H7 (cell line): ENCODE data around the gene PLEKHD1. TPM values are rescaled to one million over a fixed set of nuclear protein-coding genes. Genes with fewer than 3 reads are reported as not detected.

ENCODE experiments used
- DNase-seq: peaks from one replicate; pipeline ENCODE4 v3.0.0; 2012
- H3K27me3 ChIP-seq: 2 replicates; pipeline ENCODE4 v1.6.0; 2011; ENCODE audit warnings: mild to moderate bottlenecking, low read length; ENCODE audit not compliant: control insufficient read depth, insufficient read depth
- H3K36me3 ChIP-seq: replicated peaks from 2 replicates; pipeline ENCODE4 v1.5.1; 2011; ENCODE audit warnings: low read length; ENCODE audit not compliant: control insufficient read depth, insufficient read depth
- H3K4me3 ChIP-seq: 2 replicates; pipeline ENCODE4 v1.5.1; 2011; ENCODE audit warnings: low read depth, mild to moderate bottlenecking, control low read depth, low read length, moderate library complexity; ENCODE audit not compliant: insufficient read depth
- total RNA-seq: library from RNA; depleted of rRNA; stranded (reverse); fragments of >200 nt; shearing (Covaris generic); gene quantifications from 2 replicates; pipeline ENCODE4 v1.2.3, GENCODE V29; 2014

PLEKHD1 gene
- total RNA-seq, 1 experiment from 2014 or later = 0.10 TPM

- H3K27me3 ChIP-seq = no peaks in the 10 kb centered on the region
- peak; percentile 1 for DNase-seq
- H3K4me3 ChIP-seq = no peak overlapping the region
- H3K36me3 ChIP-seq = no peaks in the 10 kb centered on the region
These were observed 34.0 kb downstream of the PLEKHD1 start for GRCh38 chr14:69518289-69519101.

DNA sequence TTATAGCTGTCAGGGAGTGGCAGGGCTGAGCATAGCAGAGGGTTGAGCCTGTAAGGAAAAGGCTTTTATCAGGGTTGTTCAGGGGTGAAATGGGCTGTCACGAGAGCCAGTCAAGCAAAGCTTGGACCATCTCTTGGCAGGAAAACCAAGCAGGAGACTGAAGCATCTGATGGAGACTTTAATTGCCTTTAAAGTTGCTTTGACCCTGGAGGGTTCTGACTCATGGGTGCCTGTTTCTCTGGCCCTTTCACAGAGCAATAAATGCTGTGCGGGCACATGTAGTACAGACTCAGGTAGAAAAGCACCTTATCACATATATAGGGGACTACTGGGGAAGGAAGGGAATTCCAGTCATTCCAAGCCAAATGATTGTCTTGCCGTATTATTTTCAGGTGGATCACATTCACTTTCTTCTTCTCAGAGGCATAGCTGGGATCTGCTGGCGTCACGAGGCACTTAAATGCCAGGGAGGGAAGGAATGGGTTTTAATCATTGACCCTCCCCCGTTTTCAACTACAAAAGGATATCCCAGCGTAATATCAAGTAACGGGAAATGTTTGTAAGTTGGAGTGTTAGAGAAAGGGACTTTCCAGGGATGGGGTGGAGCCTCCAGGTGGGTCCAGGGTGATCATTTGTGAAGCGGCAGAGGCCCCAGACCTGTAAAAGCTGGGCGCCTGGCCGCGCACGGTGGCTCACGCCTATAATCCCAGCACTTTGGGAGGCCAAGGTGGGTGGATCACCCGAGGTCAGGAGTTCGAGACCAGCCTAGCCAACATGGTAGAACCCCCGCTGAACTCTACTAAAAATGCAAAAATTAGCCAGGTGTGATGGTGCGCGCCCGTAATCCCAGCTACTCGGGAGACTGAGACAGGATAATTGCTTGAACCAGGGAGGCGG lies 34.9 kb downstream of the PLEKHD1 start:
- H3K27me3 ChIP-seq = 0 out of 2 replicates have a peak, but pooled peaks cover under 1% of the 10 kb centered on the region
- H3K4me3 ChIP-seq = no peak overlapping the region
- no peaks in the 10 kb centered on the region for H3K36me3 ChIP-seq
- DNase-seq = no peak

- H3K36me3 ChIP-seq = no peaks in the 10 kb centered on the region
- DNase-seq = no peak
- peaks cover 2% of the 10 kb centered on the region; the same call in 1 of the 2 replicates for H3K27me3 ChIP-seq
These were observed 37.5 kb downstream of the PLEKHD1 start for GRCh38 chr14:69522026-69522425.

GRCh38 chr14:69525896-69526295 lies 41.4 kb downstream of the PLEKHD1 start:
- DNase-seq = no peak
- H3K36me3 ChIP-seq = no peaks in the 10 kb centered on the region
- no peak overlapping the region for H3K4me3 ChIP-seq
- peaks cover 2% of the 10 kb centered on the region; the same call in 1 of the 2 replicates for H3K27me3 ChIP-seq

More at GRCh38 chr14:69522026-69522425, 37.5 kb downstream of the PLEKHD1 start:
- no peak overlapping the region for H3K4me3 ChIP-seq

- H3K36me3 ChIP-seq = no peaks in the 10 kb centered on the region
- DNase-seq = peak; percentile 19
These were observed 43.1 kb downstream of the PLEKHD1 start for GRCh38 chr14:69527635-69528034.

DNA sequence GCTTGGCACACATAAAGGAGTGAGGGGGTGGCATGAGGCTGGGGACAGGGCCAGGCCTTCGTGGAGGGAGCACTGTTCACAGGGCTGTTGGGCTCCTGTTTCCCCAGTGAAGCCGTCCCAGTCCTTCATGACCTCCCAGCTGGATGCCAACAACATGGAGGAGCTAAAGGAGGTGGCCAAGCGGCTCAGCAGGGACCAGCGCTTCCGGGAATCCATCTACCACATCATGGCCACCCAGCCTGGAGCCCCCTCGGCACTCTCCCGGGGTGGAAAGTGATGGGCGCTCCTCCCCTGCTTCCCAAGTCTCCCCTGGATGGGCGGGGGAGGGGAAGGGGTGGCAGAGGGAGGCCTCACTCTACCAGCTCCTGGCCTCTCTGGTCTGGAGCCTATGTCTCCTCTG lies 43.6 kb downstream of the PLEKHD1 start:
- H3K36me3 ChIP-seq = no peaks in the 10 kb centered on the region
- peak; percentile 24 for DNase-seq
- no peak overlapping the region for H3K4me3 ChIP-seq
- peaks cover 2% of the 10 kb centered on the region; the same call in 1 of the 2 replicates for H3K27me3 ChIP-seq

More at GRCh38 chr14:69527635-69528034, 43.1 kb downstream of the PLEKHD1 start:
- Histone ChIP-seq H3K4me3 (no peak overlapping the region), H3K27me3 (peaks cover 2% of the 10 kb centered on the region; the same call in 1 of the 2 replicates)

GRCh38 chr14:69528930-69529329 lies 44.4 kb downstream of the PLEKHD1 start:
- DNase-seq = no peak
- Histone ChIP-seq H3K27me3 (peaks cover 2% of the 10 kb centered on the region; the same call in 1 of the 2 replicates), H3K36me3 (no peaks in the 10 kb centered on the region), H3K4me3 (no peak overlapping the region)

- Histone ChIP-seq H3K36me3 (no peaks in the 10 kb centered on the region), H3K4me3 (no peak overlapping the region), H3K27me3 (peaks cover under 1% of the 10 kb centered on the region; the same call in 1 of the 2 replicates)
- DNase-seq = no peak
These were observed 45.0 kb downstream of the PLEKHD1 start for GRCh38 chr14:69529563-69529962.

- no peaks in the 10 kb centered on the region for H3K36me3 ChIP-seq
- no peak overlapping the region for H3K4me3 ChIP-seq
- H3K27me3 ChIP-seq = no peaks in the 10 kb centered on the region; the same call in 1 of the 2 replicates
- DNase-seq = no peak
These were observed 45.6 kb downstream of the PLEKHD1 start for GRCh38 chr14:69530095-69530494.

DNA sequence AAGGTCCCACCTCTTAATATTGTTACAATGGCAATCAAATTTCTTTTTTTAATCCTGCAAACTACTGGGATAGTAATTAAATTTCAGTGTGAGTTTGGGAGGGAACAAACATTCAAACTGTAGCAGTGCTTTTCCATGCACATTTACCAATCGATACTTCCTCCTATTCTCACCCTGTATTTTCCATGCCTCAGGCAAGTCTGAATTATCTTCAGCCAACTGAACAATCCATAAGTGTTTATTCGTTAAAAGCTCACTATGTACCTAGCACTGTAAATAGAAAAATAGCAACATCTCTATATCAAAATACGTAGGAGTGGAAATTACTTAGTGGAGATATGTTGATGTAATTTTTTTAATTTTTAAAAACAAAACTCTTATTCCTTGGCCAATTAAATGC lies 46.6 kb downstream of the PLEKHD1 start:
- no peak overlapping the region for H3K4me3 ChIP-seq
- H3K36me3 ChIP-seq = no peaks in the 10 kb centered on the region
- DNase-seq = no peak
- H3K27me3 ChIP-seq = no peaks in the 10 kb centered on the region; the same call in 1 of the 2 replicates

DNA sequence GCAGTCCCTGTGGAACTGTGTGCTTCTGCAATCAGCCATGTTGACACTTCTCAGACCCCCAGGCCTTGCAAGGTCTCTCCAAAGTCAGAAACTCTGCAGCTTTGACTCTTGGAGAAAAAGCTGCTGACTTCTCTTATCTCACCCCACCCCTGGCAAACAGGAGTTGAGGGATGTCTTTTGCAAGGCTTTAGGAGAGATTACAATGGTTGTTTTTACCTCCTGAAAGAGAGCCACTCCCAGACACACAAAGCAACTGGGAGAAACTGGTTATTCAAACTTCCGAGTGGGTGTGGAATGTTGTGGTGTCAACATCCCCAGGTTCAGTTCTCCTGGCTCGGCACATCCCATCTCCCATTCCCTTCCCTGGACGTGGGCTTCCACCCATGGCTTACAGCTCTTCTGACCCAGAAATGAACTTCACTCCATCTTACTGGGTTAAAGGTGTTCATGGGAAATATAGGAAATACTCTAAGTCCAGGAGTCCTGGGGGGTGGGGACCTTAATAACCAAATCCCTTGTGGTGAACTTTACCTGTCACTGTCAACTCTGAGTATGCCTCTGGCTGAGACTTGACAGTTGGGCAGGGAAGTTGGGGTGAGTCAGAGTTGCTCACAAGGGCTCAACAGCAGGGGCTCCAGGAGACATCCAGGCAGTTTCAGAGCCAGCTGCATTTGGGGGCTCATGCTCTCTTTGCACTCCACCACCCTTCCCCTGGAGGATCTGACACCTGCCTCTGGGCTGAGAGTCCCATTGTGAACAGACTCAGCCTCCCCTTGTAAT lies 48.2 kb downstream of the PLEKHD1 start:
- H3K36me3 ChIP-seq = no peaks in the 10 kb centered on the region
- no peak for DNase-seq
- H3K27me3 ChIP-seq = no peaks in the 10 kb centered on the region
- no peak overlapping the region for H3K4me3 ChIP-seq

DNA sequence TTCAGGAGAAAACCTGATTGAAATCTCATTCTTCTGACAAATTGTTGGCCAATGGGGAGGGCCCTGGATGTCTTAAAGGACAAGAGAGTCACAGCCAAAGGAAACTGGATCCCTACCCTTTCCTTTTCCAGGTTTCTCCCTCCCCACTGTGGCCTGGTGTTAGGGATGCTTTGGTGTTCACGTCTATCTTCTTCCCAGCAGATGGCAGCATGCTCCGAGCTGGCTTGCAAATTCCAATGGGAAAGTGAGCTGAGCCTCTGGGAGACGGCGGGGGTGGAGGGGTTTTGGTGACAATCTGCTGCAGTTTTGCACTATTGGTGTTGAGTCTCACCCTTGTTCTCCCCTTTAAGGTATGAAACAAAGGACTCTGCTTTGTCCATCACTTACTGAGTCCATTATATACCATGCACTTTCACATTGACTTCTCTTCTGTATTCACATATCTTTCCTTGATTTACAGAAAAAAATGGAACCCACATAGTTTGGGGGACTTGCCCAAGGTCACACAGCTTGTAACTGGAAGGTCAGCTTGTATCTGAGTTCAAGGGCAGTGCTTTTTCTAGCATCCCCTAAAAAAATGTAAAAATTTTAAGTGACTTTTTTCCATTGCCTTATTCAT lies 50.8 kb downstream of the PLEKHD1 start:
- Histone ChIP-seq H3K4me3 (no peak overlapping the region), H3K27me3 (no peaks in the 10 kb centered on the region), H3K36me3 (no peaks in the 10 kb centered on the region)
- peak; percentile 89 for DNase-seq

DNA sequence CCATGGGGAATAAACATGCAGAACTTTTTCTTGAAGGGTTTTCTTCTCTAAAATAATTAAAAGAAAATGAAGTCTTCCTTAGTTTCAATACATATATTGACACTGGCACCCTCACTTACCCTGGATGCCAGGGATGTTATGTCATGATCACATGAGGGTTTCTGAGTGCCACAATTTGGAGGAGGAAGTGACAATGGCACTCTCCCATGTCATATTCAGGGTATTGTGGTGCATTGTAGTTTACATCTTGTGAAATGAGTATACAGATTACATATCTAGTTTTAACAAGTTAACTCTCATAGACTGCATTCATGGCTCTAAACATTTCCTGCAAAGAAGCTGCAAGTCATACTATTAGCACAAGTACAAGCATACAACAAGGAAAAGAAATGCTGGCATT lies 52.4 kb downstream of the PLEKHD1 start:
- no peak for DNase-seq
- no peak overlapping the region for H3K4me3 ChIP-seq
- no peaks in the 10 kb centered on the region for H3K36me3 ChIP-seq
- no peaks in the 10 kb centered on the region for H3K27me3 ChIP-seq

DNA sequence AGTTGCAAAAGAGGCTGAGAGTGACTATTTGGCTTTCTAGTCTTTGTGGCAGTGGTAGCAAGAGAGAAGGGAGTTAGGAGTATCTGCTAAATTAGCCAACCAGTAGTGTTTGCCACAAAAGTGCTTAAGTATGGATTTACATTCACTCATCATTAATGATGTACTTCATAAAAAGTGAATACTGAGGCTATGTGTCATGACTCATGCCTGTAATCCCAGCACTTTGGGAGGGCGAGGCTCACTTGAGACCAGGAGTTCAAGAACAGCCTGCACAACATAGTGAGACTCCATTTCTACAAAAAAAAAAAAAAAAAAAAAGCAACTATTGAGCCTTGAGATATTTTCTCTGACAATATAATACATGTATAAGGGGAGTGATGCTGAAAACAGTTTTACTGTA lies 53.4 kb downstream of the PLEKHD1 start:
- no peaks in the 10 kb centered on the region for H3K27me3 ChIP-seq
- H3K36me3 ChIP-seq = no peaks in the 10 kb centered on the region
- H3K4me3 ChIP-seq = no peak overlapping the region
- no peak for DNase-seq
